ENCODE measurements around the gene CLP1. TPM values are rescaled to one million over a fixed set of nuclear protein-coding genes. Genes with fewer than 3 reads are reported as not detected.

Gene CLP1
- polyA plus RNA-seq, 3 donors: 7.6 to 17.9 (median 12.9) TPM

DNA sequence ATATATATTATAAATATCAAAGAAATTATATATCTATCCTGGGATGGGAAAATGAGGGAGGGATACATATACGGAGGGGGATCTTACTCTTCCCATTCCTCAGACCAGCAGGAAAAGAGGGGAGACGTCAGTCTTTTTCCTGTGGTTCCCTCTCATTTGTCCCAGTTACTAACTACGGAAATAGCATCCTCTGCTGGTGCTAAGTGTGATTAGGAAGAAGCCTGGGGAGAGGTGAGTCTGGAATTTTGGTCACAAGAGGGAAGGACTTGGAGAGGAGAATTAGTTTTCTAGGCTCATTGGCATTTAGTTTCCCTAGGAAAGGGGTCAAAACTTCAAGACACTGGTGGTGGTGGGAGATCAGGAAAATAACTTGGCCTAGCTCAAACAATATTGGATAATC lies 42.9 kb downstream of the CLP1 start:
- no peaks in the 10 kb centered on the region for H3K4me1 Mint-ChIP-seq
- H3K4me1 ChIP-seq (ENCODE audit: control insufficient read depth in 1 of 2, insufficient read depth in 2 of 2, low read length in 2 of 2): no peaks in the 10 kb centered on the region
- H3K27ac ChIP-seq (ENCODE audit: low read depth in 1 of 2, low read length in 2 of 2): no peak overlapping the region
- H3K4me2 ChIP-seq (replicated peaks; ENCODE audit: extremely low read depth, low read length, poor library complexity, severe bottlenecking): no peak overlapping the region
- H3K4me3 Mint-ChIP-seq: no peak overlapping the region
- no peak overlapping the region for H3K4me3 ChIP-seq (replicated peaks in 1 of 3; ENCODE audit: low read depth in 2 of 3, low read length in 3 of 3)
- no peak for DNase-seq
- H3K9ac ChIP-seq (ENCODE audit: insufficient read depth, low read length, poor library complexity, severe bottlenecking): no peak overlapping the region
- H2AFZ ChIP-seq (ENCODE audit: insufficient read depth, low read depth, low read length, poor library complexity, severe bottlenecking): no peak overlapping the region
- no peaks in the 10 kb centered on the region for H3K9me3 ChIP-seq (replicated peaks in 1 of 2; ENCODE audit: control insufficient read depth in 1 of 2, insufficient read depth in 1 of 2, low read length in 2 of 2)
- H3K36me3 Mint-ChIP-seq: peaks cover 67 to 90% of the 10 kb centered on the region in 2 donors
- H3K79me2 ChIP-seq (ENCODE audit: insufficient read depth, low read length): no peaks in the 10 kb centered on the region
- WGBS (ENCODE audit: insufficient coverage): no CpG with 5 or more reads among the region's 3 CpGs
- H3K27me3 ChIP-seq (ENCODE audit: control insufficient read depth in 2 of 2, insufficient read depth in 2 of 2, low read length in 2 of 2): no peaks in the 10 kb centered on the region
- H3K27ac Mint-ChIP-seq: no peak overlapping the region
- H4K20me1 ChIP-seq (ENCODE audit: insufficient read depth, low read length): peaks cover 20% of the 10 kb centered on the region
- peaks cover 0 to 2% (median 0%) of the 10 kb centered on the region in 7 donors for H3K9me3 Mint-ChIP-seq
- no peak for TF ChIP-seq CTCF (IDR thresholded peaks at IDR 0.05)
- intact Hi-C loops (cut with micrococcal nuclease): loop anchor here in 1 of 2 donors (10.0 kb wide), 1 partner anchor 166 kb away; the partner anchor contains the start of genes SMTNL1 and TIMM10
- H3K36me3 ChIP-seq (replicated peaks in 1 of 2; ENCODE audit: control insufficient read depth in 1 of 2, insufficient read depth in 2 of 2, low read length in 2 of 2): peaks cover 74 to 87% of the 10 kb centered on the region in 2 donors
- H3K27me3 Mint-ChIP-seq (ENCODE audit: low read depth in 3 of 3): peaks cover 0 to 2% (median 0%) of the 10 kb centered on the region in 3 donors

DNA sequence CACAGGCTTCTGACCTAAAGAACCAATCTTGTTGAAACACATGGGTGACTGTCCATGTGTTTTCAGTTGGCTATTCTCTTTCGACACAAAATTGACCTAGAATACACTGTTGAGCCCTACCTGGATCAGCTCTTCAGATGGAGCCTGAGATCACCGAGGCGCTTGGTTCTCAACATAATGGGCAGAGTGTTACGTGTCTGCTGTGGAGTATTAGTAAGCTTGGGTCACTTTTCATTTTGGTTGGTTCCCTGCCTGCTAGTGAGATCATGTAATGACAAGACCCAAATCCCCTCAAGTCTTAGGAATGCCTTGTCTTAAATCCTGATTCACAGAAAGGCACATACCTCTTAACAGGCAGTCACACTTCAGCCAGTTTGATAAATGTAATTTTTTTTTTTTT lies 45.8 kb downstream of the CLP1 start:
- Mint-ChIP-seq H3K4me1 (peaks cover 1% of the 10 kb centered on the region), H3K27ac (no peak overlapping the region)

More for the DNA sequence above, 45.8 kb downstream of the CLP1 start:
- Mint-ChIP-seq H3K27me3 (ENCODE audit: low read depth in 3 of 3) (peaks cover 0 to 2% (median 0%) of the 10 kb centered on the region in 3 donors), H3K9me3 (peaks cover 0 to 2% (median 0%) of the 10 kb centered on the region in 7 donors), H3K4me3 (no peak overlapping the region), H3K36me3 (peaks cover 53 to 68% of the 10 kb centered on the region in 2 donors)
- Histone ChIP-seq H3K36me3 (replicated peaks in 1 of 2; ENCODE audit: control insufficient read depth in 1 of 2, insufficient read depth in 2 of 2, low read length in 2 of 2) (peaks cover 54 to 67% of the 10 kb centered on the region in 2 donors), H3K27me3 (ENCODE audit: control insufficient read depth in 2 of 2, insufficient read depth in 2 of 2, low read length in 2 of 2) (no peaks in the 10 kb centered on the region), H3K27ac (ENCODE audit: low read depth in 1 of 2, low read length in 2 of 2) (no peak overlapping the region), H3K79me2 (ENCODE audit: insufficient read depth, low read length) (peaks cover 13% of the 10 kb centered on the region), H3K9me3 (replicated peaks in 1 of 2; ENCODE audit: control insufficient read depth in 1 of 2, insufficient read depth in 1 of 2, low read length in 2 of 2) (no peaks in the 10 kb centered on the region), H3K4me3 (replicated peaks in 1 of 3; ENCODE audit: low read depth in 2 of 3, low read length in 3 of 3) (no peak overlapping the region), H3K4me1 (ENCODE audit: control insufficient read depth in 1 of 2, insufficient read depth in 2 of 2, low read length in 2 of 2) (no peaks in the 10 kb centered on the region), H3K9ac (ENCODE audit: insufficient read depth, low read length, poor library complexity, severe bottlenecking) (no peak overlapping the region), H4K20me1 (ENCODE audit: insufficient read depth, low read length) (peaks cover 25% of the 10 kb centered on the region), H2AFZ (ENCODE audit: insufficient read depth, low read depth, low read length, poor library complexity, severe bottlenecking) (no peak overlapping the region), H3K4me2 (replicated peaks; ENCODE audit: extremely low read depth, low read length, poor library complexity, severe bottlenecking) (no peak overlapping the region)
- intact Hi-C loops (cut with micrococcal nuclease): loop anchor here in 1 of 2 donors (10.0 kb wide), 1 partner anchor 169 kb away; the partner anchor contains the start of genes SMTNL1 and TIMM10
- no peak for TF ChIP-seq CTCF (IDR thresholded peaks at IDR 0.05)
- WGBS (ENCODE audit: insufficient coverage): 100% methylated on average over 3 of the region's 4 CpGs
- DNase-seq: no peak
